Inferior parietal cortex (tissue), 1 donor: Measurements from ENCODE around the gene IKBKE.

Experiments
- DNase-seq: peaks from one replicate; pipeline ENCODE4 v3.0.0-alpha.2; 2016; ENCODE audit errors: extremely low spot score

The IKBKE gene

DNA sequence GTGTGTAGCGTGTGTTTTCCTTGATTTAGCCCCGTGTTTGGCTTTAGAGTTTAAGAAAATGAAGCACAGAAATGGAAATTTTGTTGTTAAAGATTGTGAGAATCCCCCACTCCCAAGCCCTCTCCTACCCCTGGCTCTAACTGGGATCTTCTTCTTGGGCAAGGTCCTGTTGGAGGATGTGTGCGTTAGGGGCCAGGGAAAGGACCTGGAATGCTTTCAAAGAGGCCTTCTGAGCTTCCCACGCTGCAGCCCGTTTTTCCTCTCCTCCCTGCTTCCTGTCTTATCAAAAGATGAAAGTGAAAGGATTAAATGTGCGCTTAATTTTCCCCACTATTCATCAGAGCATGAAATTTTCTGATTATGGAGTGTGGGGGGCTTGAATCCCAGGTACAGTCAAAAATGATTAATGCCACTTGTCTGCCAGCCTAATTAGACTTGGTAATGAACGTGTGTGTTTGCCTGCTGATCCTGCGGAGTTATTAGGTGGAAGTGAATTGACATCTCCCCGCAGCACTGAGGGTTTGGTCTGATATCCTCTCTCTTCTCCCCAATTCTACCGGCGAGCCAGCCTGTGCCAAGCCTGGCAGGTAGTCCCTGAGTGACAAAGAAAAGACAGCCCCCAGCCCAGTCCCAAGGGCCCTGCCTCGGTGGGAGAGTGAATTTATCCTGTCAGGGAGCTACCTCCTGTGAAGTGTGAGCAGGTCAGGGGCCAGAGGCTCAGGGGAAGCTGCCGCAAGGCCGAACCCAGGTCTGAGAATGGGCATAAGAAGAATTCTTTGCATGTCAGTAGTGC is 42.0 kb downstream of the IKBKE start:
- DNase-seq: no peak

DNA sequence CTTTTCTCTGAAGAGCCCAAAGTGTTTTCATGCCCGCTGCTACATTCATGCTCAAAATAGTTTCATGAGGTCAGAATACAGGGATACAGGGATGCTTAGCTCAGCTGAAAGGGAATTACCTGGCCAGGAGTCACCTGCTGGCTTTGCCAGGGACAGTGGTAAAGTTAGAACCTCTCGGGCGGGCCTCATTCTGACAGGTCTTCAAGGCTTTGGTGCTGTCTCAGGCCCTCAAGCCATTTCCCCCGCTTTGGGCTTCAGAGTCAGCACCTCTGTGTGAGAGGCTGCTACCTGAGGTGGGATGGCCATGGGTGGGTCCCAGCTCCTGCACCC is 42.5 kb downstream of the IKBKE start:
- no peak for DNase-seq

DNA sequence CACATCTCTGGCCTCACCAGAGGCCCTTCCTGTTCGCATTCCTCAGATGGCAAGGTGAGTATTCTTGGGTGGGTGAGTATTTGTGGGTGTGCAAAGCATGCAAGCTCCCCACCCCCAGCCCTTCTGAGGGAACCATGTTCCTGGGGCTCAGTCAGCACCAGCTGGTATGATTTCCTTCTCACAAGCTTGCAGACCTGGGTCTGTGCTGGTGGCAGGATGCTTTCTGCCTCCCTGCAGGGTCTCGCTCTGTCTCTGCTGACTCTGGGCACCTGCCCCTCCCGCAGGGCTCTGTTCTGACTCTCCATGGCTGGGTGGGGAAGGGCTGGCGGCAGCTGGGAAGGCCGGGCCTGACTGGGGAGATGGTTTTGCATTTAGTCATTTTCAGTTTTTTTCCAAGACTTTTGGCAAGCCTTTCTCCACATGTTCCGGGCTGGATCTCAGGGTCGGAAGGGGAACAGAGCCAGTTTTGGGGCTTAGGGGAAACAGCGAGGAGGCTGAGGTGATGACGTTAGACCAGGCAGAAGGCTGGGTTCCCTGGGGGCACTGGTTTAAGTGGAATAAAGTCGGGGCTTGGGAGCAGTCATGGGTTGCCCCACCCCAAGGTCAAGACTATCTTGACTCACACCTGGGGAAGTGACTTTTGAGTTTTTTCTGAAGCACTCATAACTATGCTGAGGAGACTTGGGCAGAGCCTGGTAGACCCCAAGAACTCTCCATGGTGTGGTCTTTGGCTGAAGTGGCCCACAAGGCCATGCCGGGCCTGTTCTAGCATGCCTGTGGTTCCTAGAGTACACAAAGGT is 43.2 kb downstream of the IKBKE start:
- DNase-seq: no peak

DNA sequence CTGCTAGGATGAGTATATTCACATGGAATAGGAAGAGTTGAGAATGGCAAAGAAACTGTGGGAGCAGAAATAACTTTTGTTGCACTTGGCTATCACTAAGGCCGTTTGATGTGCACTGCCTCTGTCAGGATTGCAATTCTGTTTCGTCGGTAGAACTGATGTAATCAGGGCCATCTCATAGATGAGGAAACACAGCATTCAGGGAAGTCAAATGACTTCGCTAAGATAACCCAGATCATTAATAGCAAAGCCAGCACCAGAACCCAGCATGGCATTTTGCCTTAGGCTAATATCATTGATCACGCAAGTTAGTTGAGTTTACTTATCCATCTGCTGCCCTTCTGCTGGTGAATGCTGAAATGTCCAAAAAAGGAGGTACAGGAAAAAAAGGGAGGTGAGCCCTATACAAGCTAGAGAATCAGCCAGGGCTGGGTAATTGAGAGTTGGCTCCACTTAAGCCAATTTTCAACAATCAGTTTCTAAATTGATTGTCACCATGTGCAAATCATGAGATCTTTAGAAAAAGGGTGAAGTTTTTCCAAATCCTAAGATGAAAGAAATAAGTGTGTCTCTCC is 44.6 kb downstream of the IKBKE start:
- no peak for DNase-seq

DNA sequence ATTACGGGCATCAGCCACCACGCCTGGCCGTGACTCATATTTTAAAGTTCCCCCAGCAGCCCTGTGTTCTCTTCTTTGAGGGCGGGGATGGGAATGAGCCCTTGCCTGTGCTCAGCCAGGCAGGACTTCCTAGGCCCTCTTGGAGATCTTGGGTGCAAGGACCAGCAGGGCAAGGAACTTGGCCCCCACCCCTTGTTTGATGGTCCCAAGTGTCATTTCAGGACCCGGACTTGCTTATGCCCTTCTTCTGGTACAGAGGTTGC is 46.4 kb downstream of the IKBKE start:
- DNase-seq: no peak

DNA sequence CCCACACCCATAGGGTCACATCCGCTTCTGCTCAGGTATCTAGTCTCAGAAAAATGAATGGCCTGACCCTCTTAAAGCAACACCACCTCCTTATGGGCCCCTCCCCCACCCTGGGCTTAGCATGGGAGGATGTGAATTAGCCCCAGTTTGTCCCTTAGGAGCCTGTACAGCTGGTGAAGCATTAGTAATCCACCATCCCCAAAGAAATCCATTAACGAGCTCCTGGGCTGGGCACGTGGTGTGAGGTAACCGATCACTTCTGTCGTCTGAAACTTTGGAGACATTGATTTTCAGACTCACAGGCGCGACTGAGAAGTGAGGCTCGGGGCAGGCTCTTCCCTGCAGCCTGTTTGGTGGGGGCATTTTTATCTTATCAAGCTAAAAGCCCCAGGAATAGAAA is 47.5 kb downstream of the IKBKE start:
- no peak for DNase-seq

DNA sequence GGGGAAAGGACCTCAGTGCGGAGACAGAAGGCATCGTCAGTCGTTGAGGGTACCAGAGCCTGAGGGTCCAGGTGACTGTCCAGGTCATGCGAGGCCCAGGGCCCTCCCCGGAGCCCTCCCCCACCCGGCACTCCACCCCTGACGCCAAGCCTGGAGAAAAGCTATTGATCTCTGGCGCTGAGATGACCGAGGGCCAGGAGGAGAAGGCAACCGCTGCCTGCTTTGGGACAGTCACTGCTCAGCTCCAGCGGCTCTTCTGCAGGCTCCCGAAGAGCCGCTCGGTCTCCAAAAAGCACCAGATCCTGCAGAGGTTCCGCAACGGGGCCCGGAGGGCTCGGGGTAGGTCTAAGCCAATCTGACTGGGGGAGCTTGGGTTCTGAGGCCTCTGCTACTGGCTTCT is 47.9 kb downstream of the IKBKE start:
- no peak for DNase-seq

DNA sequence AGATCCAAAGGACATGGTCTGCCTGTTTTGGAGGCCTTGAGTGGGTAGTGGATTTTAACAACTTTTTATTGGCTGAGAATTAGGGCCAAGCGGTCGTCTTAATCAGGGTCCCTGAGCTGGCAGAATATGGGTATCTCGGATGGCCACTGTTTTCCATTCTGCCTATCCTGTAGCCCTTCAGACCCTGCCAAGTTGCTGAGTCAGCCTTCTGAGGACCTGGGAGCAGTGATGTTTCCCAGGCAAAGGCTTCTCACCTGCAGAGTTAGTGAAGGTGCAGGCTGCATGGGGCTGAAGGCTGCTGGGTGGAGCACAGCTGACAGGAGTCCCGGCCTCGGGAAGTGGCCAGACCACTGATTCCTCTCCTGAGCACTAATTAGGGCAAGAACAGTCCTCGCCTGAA is 48.5 kb downstream of the IKBKE start:
- no peak for DNase-seq

DNA sequence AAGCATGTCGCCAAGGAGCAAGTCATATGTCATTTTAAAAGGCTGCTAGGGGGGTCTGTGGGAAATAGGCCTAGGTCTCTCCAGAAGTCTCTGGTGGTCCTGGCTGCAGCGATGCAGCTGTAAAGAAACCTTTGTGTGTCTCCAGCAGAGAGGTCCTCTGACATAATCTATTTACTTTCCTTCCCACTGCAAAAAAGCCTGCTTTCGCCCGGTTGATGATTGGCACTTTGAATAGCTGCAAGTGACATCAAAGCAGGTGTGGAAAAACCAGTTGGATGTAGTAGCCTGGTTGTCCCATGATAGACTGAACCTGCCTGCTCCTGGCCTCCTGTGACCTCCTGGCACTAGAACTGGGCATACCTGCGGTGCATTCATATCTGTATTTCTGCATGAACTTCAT is 50.9 kb downstream of the IKBKE start:
- no peak for DNase-seq

DNA sequence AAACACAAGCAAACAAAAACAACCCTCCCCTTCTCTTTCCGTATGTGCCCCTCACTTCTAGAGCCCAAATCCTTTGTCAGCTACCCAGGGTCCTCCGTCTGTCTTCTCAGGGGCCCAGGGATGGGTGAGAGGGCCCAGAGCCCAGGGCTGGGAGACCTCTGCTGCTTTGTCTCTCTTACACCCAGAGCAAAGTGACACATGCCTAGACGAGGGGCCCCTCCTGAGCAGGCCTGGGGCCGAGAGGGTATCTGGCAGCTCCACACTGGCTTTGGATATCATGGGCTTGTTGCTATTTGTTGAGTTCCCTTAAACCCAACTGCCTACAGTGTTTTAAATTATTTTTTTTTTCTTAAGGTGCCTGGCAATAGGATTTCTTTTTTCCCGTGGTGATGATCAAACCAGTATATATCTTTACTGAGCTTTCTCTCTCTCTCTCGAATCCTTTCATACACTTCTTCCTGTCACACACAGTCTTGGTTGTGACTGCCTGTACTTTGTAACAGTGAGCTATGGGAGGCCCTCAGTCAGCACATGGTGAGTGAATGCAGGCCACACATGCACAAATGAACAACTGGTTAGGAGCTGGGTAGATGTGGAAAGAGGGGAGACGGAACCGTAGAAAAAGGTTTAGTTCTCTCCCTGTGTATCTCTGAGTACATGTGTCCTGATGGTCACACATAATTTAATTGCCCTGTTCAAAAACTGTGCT is 51.6 kb downstream of the IKBKE start:
- no peak for DNase-seq

DNA sequence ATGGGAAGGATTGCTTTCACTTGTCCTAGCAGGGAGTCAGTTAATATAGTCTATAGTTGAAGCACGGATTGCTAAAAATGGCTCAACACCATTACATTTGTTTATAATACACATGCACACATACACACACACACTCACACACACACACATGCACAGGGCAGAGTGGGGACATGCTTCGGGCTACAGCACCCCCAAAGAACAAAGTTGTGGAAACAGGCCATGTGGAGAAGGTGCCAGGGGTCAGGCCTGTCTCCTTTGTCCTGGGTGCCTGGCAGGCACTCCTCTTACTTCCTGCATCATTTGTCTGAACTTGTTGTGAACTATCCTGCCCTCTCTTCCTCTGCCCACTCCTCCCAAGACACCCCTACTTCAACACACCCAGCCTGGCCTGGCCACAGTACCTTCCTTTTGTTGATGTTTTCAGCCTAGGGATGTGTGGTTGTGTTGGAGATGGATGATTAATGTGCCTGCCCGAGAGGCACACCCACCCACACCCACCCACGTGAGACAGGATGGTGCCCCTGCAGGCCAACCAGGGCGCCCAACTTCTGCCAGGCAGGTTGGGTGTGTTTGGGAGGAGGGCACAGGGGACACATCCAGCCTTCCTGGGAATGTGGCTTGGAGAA is 54.6 kb downstream of the IKBKE start:
- no peak for DNase-seq

DNA sequence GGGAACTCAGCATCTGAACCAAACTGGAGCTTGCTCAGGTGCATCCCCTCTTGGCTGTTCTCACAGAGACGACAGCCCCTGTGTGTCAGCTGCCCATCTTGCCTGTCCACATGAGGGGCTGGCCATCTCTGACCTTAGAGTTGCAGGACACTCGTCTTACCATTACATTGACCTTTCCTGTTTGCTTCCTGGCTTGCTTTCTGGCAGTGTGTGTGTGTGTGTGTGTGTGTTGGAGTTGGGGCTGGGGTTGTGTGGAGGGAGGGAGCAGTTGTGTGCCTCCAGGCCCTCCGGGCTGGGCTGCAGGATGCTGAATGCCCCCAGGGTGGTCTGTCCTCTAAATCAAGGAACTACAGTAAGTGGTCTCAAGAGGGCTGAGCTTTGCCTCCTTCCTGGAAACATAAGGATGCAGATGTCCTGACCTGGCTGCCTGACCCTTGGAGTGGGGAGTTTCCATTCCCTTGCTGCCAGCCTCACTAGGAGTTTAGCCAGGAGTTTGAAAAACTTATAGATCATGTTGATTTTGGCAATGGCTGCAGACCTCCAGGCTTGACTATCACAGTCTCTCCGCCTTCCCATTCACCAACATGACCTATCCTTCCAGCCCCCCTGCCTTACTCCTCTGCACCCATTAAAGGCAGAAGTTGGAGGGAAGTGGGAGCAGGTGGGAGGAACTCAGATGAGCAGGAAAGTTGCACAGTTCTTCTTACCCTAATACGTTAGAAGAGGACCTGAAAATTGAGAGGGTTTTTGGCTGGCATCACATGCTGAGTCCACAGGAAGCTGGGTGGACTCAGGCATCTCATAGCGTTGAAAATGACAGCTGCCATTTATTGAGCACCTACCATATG is 56.0 kb downstream of the IKBKE start:
- no peak for DNase-seq

DNA sequence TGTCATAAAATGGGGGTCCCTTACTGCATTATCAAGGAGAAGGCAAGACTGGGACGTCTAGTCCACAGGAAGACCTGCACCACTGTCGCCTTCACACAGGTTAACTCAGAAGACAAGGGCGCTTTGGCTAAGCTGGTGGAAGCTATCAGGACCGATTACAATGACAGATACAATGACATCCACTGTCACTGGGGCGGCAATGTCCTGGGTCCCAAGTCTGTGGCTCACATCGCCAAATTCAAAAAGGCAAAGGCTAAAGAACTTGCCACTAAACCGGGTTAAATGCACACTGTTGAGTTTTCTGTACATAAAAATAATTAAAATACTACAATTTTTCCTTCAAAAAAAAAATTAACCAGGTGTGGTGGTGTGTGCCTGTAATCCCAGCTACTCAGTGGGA is 59.1 kb downstream of the IKBKE start:
- no peak for DNase-seq

DNA sequence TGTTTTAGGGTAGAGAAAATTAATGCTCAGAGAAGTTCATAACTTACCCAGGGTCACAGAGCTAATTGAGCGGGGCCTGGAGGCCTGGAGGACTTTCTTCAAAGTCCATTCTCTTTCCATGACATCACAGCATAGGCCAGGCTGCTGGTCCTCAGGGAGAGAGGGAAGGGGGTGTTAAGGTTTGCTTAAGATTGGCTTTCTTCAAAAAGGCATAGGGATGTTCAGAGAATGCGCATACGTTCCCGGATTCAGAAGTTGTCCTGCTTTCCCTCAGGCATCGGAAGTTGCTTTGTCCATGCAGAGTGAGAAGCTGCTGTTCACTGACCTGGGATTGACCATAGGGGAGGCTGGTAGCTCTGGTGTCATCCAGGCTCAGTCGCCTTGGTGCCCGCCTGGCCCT is 62.1 kb downstream of the IKBKE start:
- DNase-seq: no peak

DNA sequence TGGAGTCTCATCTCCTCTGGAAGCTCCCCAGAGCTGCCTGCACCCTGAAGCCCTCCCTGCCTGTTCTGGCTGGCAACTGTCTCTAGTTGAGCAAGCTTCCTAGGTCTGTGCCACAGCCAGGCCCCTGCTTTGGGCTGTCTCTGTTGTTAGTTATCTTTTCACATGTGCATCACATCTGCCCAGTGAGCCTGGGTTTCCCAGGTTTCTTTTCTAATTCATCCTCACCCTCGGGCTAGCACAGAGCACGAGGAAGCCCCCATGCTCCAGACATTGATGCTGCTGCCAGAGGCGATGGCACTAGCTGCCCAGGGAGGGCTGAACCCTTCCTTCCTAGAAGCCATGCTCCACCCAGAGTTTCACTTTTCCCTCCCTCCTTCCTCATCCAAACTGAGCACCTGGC is 64.3 kb downstream of the IKBKE start:
- DNase-seq: no peak

DNA sequence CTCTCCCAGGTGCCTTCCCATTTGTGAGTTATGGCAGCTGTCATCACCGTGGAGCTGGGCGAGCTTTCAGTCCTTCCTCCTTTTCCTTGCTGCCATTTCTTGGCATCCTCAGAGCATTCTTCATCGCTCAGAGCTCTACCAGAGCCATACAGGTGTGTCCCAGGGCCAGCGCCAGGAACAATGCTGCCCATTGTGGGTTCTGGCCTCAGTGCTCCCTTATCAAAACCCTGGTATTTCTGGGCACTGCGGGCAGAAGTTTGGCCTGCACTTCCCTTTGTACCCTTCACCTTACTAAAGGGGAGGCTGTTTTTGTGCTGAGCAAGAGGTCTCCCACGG is 65.5 kb downstream of the IKBKE start:
- no peak for DNase-seq

DNA sequence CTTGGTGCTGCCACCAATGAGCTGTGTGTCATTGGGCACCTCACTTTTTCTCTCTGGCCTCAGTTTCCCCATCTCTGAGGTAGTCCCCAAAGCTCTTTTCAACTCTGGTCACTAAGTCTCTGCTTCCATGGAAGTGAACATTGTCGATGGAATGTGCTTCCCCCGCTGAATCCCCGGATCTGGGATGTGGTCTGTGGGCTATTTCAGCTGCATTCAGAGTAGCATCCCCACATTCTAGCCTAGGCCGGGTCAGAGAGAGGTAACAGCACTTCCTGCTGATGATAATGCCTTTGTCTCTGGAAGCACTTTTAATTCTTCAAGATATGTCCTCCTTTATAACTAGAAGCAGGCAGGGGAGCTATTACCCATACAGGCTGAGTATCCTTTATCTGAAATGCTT is 66.9 kb downstream of the IKBKE start:
- no peak for DNase-seq

DNA sequence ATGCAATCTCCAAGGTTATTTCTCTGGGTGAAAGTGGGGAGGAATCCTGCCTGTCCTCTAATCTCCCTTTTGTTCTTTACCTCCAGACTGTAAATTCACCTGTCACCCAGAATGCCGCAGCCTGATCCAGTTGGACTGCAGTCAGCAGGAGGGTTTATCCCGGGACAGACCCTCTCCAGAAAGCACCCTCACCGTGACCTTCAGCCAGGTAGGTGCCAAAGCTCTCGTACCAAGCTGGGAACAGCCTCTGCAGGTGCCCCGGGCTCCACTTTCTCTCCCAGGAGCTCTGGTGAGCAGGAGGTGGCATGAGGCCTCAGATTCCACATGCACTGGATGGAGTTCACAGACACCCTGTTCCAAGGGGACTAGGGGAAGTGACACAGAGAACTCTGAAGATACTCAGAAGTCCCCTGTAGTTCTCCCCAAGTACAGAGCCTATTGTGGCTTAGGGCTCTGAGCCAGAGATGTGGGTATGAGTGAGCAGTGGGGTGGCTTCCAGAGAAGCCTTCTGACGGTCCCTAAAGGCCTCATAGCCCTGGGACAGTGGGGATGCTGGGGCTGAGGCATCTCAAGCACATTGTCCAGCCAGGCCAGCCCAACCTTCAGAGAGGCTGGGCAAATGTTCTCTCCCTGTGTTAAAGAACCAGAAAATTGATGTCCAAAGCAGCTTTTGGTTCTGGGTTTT is 68.0 kb downstream of the IKBKE start:
- no peak for DNase-seq

DNA sequence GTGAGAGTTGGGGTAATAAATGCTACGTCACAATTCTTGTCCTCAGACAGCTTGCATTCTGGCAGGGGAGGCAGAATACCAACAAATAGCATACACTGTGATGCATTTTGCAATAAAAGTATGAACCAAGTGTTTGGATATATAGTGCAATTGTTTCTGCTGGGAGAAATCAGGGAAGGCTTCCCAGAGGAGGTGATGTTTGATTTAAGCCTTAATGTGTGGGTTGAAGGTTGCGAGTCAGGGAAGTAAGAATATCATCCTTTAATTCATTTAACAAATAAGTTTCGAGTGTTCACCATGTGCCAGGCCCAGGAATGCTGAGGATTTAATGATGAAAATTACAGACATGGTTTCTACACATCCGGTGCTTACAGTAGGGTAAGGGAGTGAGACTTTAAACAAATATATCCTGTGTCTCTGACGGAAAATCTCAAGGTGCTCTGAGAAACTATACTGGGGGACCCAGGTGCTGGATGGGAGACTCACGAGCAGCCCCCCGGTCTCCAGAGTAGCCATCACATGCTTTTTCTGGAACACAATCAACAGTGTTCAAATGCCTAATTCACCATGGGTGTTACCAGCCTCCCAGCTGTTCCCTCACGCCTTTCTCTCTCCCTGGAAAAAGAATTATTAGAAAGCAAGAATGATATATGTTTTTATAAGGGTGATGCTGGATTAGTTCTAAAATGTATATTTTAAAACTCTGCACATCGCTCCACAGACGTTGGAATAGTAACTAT is 68.8 kb downstream of the IKBKE start:
- no peak for DNase-seq
